Globus pallidus (tissue), 1 donor: ENCODE data around the gene SLCO3A1.

Experiments used
- DNase-seq: peaks from one replicate; pipeline ENCODE4 v3.0.0-alpha.2; 2015; ENCODE audit warnings: low spot score

Gene SLCO3A1

GRCh38 chr15:92003515-92004067 lies 150.1 kb downstream of the SLCO3A1 start:
- no peak for DNase-seq

GRCh38 chr15:92005154-92005553 lies 151.6 kb downstream of the SLCO3A1 start:
- DNase-seq = no peak

DNA sequence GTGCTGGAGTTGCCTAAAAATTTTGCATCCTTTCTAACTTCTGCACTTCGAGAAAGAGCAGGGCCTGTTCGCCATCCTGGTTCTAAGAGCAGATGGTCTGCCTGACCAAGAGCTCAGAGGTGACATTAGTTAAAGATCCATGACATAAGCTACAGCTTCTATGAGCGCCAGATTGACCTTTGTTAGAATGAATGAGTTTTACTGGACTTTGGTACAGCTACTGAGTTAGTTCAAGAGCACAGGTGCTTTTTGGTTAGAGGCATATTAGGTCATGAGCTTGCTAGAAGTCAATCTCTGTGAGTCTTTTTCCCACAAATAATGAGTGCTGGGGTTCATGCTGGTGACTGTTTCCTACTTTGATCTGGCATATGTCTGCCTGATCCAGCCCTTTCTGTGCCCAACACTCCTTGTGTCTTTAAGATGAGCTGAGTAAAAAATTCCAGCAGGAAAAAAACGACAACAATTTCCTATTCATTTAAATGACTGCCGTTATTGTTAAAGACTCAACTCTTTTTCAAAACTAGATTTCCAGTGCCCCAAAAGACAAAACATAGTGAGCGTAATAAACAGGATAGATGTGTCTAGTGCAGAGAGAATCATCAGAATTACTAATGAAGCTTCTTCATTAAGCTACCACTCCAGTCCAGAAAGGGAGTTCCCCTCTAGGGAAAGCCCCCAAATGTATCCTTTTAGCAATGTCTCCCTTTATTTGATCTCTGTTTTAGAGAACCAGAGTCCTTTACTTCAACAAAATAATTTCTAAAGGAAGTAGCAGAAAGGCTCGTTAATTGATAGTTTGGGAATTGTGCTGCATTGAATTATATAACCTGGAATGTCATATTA lies 152.9 kb downstream of the SLCO3A1 start:
- peak; percentile 36 for DNase-seq

DNA sequence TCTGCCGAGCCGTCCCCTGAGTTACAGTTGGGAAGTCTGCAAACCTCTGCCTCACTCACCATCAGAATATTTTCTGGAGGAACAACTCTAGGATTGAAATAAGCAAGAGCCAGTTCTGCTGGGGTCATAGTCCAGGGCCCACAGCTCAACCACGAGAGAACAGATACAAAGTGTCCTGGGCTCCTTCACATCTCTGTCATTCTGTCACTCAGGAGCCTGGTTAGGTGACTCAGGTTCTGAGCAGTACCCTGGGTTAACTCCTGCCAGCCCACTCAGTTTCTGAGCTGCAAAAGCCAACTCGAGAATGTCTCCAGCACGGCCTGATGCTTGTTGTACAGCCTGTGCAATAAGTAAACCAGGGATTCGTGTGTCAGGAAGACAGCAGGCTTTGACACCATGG lies 155.7 kb downstream of the SLCO3A1 start:
- no peak for DNase-seq

DNA sequence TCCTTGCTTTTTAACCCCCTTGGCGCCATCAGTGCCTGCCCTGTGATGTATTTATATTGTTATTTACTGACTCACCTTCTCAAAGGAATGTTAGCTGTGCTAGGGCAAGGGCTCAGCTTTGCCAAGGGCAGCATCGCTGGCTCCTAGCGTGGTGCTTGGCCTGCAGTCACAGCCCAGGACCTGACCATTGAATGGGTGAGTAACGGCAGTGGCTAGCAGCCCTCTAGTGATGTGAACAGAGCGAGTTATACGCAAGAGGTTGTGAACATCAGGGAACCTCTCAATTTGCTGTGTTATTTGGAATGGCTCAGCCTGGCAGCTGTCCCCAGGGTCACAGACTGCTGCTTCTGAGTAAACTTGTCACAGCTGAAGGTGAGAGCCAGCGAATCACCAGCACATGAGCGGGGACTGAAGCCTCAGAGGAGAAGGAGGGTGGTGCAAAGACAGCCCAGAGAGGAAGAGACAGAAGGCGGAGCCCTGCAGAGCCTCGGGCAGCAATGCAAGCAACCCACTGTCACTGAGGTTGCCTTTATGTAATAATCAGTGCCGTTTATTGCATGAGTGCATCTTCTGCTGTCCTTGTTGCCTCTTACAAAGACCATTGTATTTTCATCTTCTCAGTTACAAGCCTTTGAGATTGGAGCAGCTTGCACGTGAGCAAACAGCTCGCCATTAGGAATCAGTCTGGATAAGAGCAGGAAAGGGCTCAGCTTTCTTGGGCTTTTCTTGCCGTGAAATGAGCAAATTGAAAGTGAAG lies 158.3 kb downstream of the SLCO3A1 start:
- DNase-seq = peak; percentile 30

DNA sequence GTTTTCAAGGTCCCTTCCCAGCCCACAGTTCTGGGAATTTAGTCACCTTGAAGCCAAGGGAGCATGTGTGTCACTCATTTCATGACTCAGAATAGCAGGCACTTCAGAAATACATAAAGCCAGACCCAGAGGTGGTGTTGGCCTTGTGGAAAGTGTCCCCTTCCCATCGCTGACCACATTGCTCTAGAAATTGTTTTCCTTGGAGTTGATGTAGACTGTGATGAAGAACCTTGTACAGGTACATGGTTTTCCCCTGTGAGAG lies 158.8 kb downstream of the SLCO3A1 start:
- DNase-seq = no peak

GRCh38 chr15:92012881-92013280 lies 159.4 kb downstream of the SLCO3A1 start:
- DNase-seq = no peak

- peak; percentile 43 for DNase-seq
Observed at GRCh38 chr15:92014281-92015030, 160.9 kb downstream of the SLCO3A1 start.

DNA sequence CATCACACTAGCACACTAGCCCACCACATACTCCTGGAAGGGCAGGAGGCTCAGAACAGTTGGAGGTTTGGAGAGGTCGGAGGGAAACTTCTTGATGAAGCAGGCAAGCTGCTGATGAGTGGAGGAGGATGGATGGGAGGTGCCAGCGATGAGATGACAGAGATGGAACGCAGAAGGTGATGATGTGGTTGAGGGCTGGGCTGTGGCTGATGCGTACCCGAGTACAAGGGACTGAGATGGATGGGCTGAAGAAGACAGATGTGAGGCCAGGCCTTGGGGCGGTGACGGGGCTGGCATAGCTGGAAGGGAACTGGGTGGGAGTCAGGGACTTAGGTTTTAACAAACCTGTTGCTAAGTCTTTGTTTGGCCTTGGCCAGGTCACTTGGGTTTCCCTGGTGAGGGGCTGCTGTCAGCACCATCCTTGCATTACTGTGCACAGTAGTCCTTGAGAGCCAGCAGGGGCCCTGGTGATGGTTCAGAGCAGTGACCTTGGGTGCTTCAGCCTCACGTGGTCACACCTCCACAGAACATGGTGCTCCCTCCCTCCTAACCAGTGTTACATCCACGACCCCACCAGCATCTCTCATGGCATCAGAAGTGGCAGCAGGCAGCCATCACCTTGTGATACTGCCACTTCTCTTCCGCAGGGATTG lies 164.5 kb downstream of the SLCO3A1 start:
- DNase-seq = no peak

- DNase-seq = no peak
Observed at GRCh38 chr15:92018535-92019239, 165.2 kb downstream of the SLCO3A1 start.

- no peak for DNase-seq
Observed at GRCh38 chr15:92019706-92020105, 166.2 kb downstream of the SLCO3A1 start.

GRCh38 chr15:92020207-92020606 lies 166.7 kb downstream of the SLCO3A1 start:
- DNase-seq = no peak

DNA sequence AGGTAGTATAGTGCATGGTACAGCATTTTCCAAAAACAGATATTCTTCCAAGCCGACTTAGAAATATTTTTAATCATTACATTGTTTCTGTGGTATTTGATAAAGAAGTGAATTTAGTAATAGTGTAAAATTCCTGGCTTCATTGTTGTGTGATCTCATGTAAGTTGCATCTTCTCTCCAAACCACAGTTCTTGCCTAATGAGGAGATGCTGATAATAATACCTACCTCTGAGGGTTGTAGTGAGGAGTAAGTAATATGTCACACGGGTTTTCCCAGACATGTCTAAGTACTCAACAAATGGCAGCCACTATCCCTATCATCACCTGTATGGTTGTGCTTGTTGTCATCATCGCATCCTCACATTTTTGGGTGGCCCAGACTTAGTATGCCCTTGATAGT lies 167.3 kb downstream of the SLCO3A1 start:
- no peak for DNase-seq

- DNase-seq = no peak
Observed at GRCh38 chr15:92021792-92022191, 168.3 kb downstream of the SLCO3A1 start.

DNA sequence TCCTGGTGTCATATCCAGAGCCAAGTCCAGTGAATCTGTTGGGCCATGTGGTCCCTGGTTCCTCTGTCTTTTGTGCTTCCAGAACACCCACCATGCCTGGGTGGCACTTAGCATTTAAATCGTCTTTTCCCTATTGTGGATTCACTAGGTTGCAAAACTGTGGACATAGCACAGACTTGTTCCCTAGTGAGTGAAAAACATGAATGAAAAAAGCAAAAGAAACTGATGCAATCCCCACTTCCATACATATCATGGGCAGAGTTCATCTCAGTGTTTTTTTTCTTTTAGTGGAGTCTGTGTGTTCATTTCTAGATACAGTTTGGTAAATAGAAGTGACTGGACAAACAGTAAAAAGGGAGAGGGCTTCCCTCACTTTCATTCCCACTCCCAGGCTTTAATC lies 170.5 kb downstream of the SLCO3A1 start:
- DNase-seq = no peak

GRCh38 chr15:92025706-92026270 lies 172.3 kb downstream of the SLCO3A1 start:
- no peak for DNase-seq

GRCh38 chr15:92028389-92028724 lies 174.8 kb downstream of the SLCO3A1 start:
- DNase-seq = no peak

GRCh38 chr15:92029767-92030166 lies 176.3 kb downstream of the SLCO3A1 start:
- DNase-seq = no peak

DNA sequence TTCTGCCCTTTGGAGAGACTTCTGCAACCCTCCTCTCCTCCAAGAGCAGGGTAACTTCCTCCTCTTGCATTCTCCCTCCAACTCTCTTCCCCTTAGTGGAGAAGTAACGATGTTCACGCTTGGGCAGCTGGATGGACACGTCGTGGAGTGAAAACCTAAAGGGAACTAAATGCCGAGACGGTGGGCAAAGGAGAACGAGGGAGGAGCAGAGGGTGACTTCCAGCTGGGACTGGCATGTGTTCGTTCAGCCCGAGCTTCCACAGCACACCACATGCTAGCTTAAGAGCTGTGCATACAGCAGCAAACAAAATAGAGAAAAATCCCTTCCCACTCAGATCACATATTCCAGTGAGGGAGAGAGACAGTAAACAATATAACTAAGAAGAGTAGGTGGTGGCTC lies 179.8 kb downstream of the SLCO3A1 start:
- no peak for DNase-seq

DNA sequence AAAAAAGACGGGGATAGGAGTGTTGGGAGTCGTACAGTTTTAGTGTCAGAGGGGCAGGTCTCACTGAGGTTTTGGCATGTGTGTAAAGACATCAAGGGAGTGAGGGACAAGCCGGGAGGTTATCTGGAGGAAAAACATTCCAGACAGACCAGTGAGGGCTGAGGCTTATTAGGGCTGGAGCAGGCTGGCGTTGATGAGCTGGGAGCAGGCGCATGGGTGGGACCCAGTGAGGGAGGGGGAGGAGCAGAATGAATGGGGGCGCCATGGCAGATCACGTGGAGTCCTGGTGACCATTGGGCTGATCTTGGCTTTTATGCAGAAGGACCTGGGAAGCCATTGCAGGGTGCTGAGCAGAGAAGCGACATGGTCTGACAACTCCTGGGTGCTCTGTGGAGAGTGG lies 180.2 kb downstream of the SLCO3A1 start:
- no peak for DNase-seq

DNA sequence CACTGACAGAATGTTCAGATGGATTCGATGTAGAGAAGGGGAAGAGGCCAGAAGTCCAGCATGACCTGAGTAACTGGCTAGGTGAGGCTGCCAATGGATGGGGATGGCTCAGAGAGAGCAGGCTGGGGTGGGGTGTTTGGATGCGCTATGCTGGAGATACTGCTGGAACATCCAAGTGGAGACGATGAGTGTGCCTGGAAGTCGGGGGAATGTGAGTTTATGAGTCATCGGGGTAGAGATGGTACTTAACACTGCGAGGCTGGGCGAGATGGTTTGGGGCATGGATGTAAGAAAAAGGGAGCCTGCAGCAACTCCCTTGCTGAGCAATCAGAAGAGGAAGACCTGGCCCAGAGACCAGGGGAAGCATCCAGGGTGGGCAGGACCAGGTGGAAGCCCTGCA lies 180.7 kb downstream of the SLCO3A1 start:
- DNase-seq = no peak
